HG02571 (cell line): ENCODE measurements around the gene KRT2.

Experiments used
- ATAC-seq: cut with Tn5 transposase; IDR thresholded peaks from one replicate; pipeline ENCODE4 v1.9.1; 2021; ENCODE audit warnings: mild to moderate bottlenecking, moderate library complexity; ENCODE audit not compliant: unreplicated experiment

The KRT2 gene

DNA sequence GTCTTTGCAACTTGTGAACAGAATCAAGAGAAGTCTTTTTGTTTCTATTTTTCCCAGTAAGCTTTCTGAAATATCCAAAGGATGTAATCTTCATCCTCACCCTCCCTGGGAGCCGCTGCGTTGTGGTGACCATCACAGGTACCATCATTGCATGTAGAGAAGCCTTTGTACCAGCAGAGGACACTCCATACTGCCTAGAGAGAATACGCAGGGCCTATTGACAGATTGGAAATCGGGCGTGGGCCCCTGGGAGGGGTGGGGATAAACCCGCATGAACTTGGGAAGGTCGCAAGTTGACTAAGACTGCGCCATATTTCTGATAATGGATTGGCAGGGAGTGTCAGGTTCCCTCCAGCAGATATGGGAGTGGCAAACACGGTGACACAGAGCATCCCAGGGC lies 15.5 kb upstream of the KRT2 start:
- ATAC-seq, result no peak

DNA sequence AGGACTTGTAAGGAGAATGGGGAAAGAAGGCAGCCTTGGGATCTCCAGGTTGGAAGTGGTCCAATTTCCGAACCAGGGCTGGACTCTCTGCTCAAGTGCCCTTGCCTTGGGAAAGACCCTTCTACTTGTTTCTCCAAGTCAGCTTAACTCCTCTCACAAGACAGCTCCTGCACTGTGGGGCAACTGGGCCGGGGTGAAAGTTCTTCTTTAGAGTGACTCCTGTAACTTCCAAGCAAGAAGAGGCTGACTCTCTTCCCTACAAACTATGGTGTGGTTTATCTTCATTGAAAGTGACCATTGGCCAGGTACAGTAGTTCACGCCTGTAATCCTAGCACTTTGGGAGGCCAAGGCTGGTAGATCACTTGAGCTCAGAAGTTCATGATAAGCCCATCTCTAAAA lies 14.5 kb upstream of the KRT2 start:
- no peak for ATAC-seq

DNA sequence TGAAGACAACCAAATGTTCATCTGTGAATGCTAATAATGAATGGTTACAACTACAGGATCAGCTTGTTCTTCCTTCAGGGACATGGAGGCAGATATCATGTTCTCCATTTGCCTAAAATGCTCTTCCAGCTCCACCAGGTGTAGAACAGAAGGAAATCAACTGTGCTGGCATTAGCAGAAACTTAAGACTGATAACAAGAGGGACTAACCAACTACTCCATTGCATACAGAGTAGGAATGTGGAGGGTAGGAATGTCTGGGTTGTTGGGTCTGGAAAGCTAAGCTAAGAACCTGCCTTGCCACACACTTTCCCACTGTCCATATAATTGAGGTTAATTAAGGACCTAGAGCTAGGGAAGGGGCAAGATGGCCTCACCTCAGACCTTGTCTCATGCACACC lies 11.4 kb upstream of the KRT2 start:
- no peak for ATAC-seq

DNA sequence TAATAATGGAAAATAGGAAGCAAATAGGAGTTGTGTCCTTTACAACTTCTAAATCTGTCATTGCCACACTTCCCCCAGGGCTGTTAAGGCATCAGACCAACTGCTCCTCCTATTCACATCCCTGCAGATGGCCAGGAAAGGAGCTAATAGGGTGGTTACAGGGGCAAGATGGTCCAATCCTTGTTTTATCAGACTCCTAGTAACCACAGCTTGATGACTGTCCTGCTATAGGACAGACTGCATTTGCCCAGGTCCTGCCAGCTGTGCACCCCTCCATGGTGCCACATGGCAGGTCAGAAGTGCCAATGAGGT lies 10.9 kb upstream of the KRT2 start:
- no peak for ATAC-seq

DNA sequence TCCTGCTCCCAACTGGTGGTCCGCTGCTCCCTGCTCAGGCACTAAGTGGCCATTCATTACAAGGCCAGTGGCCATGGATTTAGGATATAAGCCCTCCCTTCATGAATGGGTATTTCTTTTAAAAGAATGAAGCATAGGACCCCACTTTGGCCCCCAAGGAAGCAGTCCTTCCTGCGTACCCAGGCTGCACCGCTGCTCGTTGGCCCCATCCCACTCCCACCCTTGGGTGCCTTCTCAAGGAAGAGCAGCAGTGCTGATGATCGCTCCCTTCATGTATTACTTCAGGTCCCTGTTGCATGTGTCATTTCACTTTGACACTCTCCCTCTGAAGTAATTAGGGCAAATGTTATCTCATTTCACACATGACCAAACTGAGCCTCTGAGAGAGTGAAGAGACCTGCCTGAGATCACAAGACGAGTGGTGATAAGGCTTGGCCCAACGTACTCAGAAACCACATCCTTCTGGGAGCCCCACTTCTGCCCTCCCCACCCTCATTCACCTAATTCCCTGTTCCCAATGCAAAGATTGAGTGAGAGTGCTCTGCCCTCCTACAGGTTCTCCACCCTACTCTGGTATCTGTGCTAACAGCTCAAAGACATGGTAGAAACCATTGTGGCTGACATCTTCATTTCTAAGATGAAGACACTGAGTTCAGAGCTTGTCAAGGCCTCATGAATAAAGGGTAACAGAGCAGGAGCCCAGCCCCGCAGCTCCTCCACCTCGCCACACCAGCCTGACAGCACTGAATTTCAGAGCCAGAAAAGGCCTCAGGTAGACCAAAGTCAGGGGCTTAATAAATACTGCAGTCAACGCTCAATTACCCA lies 10.3 kb upstream of the KRT2 start:
- no peak for ATAC-seq

DNA sequence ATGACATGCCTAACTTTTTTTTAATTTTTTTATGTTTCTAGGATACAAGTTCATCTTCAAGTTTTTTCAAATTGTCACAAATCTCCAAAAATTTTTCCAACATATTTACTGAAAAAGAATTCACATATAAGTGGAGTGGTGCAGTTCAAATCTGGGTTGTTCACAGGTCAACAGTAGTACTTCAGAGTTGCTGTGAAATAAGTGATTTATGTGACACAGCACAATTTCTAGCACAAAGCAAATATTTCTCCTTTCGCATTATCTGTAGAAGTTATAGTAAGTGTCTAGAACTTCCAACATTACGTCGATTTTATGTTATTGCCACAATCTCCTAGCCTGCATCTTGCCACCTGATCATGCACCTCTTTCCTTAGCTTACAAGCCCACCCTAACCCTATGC lies 9.7 kb upstream of the KRT2 start:
- no peak for ATAC-seq

DNA sequence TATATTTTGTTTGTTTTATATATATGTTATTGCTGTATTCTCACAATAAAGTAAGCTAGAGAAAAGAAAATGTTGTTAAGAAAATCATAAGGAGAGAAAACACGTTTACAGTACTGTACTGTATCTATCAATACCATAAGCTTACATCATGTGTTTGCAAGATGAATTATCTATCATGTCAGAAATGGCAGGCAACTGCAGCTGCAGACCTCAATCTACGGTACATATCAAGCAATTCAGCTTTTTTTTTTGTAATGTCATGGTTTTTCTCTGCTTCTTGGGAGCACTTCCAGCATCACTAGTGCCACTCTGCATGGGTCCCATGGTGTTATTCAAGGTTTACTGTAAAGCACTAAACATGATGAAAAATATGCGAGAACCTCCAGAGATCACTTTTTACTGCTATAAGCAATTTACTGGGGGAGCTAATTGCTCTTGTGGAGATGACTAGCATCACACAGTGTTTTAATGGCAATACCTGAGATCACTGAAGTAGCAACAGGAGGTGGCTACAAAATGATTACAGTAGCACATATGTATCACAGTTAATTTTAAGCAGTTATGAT lies 9.0 kb upstream of the KRT2 start:
- no peak for ATAC-seq

DNA sequence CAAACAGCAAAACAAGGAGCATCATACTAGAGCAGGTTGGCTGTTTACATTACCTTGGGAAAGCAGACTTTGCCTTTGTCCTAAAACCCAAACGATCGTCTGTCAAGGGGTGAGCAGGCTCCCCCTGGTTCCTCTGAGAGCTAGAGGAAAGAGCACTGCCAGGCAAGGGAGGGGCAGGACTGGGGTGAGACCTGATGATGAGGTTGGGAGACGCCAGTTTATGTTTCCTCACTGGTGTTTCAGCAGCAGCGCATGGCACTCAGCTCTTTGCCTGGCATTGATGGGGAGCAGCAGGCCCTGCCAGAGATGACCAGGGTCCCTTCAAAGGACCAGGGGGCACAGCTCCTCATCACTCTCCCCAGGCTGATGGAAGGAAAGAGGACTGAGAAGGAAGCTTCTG lies 7.9 kb upstream of the KRT2 start:
- no peak for ATAC-seq

DNA sequence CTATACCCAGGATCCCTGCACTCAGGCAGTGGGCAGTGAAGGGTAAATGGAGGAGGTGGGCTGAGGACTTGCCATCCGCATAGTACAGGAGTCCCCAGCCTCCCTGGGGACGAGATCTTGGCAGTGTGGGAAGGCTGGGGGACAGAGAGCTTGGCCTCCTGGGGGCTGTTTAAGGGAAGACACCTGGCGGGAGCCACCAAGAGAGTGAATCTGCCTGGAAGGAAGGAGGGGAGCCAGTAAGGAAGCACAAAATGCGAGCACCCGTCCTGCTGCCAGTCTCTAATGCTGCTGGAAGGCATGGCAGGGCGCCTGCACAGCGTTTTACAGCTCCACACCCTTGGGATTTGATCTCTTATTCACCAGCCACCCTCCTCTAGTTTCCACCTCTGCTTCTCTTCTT lies 7.4 kb upstream of the KRT2 start:
- no peak for ATAC-seq

DNA sequence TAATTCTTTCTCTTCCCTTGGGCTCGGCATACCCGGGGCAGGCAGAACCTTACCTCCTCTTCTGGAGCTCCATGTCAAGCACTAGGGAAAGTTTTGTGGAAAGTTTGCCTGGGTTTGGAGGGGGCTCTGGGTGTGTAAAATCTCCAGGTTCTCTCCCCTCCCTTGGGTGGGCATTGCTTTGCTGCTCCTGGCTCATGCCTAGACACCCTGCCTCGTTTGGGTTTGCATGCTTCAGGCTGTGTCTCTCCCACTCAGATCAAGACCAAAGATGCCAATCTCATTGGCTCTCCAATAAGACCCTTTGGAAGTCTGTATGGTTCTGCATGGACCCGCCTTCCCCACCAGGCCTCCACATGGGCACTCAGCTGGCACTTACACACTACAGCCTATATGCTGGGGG lies 6.2 kb upstream of the KRT2 start:
- ATAC-seq, result no peak

DNA sequence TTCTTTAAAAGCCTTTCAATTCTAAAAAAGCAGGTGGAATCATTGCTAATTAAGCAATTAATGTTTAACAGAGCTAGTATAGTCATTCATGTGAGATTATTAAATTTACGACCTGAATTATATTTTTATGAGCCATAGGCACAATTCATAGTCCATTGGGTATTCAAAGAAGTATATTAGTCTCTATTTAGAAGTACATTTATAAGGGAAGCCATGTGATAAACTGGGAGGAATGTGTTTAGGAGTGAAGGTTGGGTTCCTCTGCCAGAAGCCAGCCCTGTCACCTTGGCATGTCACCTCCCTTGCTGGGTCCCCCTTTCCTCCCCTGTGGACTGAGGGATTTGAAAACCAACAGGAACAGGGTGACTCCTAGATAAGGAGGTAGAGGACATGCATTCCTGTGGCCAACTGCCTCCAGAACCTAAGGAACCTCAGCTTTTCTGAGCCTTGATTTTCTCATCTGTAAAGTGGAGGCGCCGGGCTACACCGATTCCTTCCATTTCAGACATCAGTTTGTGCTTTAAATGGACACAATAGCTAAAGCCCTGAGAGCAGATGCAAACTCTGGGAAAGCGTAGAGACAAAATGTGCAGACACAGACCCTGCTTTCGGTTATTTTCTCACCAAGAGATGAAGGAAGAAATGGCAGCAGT lies 5.4 kb upstream of the KRT2 start:
- ATAC-seq, result no peak

DNA sequence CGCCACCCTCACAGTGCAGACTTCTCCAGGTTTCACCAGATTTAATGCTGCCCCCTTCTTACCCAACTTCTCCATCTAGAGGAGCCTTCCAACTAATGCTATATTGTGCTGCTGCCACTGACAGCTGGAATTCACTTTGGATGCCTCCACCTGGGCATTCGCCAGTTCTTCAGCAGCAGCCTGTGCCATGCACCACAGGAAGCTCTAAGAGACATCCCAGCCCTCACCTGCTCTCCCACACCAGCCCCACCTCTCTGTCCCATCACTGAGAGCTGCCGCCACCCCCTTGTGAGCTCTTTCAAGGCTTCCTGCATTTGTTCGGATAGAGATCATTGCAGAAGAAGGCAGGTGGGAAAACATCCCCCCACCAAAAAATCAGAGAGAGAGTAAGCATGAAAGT lies 4.6 kb upstream of the KRT2 start:
- ATAC-seq, result no peak

DNA sequence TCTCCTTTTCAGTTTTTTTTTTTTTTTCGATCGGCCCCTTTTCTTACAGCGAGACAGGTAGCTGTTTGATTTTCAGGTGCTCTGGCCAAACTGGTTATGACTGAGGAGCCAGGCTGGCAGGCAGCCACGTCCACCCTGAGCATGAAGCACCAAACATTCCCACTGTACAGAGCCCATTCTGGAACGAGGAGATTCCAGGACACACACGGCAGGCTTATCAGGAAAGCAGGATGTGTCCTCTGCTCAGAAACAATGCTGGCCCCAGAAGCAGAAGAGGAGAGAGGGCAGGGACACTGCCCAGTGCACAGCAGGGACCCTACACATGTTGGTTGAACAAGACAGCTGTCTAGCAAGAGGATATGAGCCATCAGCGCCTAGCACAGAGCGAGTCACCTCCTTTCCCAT lies 3.7 kb upstream of the KRT2 start:
- no peak for ATAC-seq

DNA sequence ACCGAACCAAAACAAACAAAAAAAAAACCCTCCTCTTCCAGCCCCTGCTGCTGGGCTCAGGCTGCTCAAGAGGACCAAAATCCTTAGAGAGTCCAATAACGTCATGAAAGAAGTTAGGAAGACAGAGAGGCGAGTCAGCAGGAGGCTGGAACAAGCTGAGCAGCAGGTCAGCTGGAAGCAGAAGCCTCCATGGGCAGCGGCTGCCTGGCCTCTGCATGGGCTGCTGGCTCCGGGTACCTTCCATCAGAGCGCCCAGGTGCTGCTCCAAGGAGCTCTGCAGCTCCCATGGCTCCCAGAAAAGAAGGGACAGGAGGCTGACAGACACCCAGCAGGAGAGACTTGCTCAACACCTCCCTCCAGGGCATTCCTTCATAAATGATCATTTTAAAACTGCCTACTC lies 3.2 kb upstream of the KRT2 start:
- ATAC-seq, result no peak

DNA sequence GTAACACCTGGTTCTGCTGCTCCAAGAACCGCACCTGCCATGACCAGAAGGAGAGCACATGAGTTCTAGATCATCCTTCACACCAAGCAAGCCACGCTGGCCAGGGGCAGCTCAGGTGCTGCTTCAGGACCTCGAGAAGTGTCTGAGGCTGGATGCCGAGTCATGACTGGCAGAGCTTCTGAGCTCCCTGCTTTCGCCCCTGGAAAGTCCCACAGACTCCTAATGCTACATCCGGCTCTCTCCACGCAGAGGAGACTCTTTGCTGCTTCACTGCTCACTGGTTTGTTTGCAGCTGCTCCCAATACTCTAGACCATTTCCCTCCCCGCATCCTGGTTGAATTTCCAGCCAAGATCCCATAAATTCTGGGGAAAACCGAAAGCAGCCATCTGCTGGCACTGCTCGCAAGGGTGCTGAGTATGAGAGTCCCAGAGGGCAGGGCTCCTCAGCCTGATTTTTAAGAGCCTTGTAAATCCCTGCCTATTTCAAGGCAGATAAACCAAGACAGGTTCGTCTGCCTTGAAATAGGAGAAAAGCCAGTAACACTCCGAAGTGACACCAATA lies 1.4 kb downstream of the KRT2 start:
- no peak for ATAC-seq

DNA sequence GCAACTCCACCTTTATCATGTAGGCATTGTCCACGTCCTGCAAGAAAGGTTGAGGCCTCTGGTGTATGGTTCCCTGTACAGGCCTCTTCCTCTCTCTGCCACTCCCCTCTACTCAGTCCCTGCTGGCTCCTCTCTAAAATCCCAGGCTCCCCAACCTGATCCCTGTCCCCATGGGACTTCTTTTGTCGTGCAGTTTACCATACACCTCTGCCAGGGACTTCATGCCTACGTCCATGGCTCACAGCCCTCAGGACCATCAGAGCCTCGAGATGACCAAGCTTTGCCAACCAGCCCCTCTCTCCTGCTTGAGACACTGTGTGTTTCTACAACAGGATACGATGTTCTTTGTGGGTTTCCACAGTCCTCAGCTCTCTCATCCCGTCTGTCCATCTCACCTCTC lies 2.9 kb downstream of the KRT2 start:
- ATAC-seq, result no peak

DNA sequence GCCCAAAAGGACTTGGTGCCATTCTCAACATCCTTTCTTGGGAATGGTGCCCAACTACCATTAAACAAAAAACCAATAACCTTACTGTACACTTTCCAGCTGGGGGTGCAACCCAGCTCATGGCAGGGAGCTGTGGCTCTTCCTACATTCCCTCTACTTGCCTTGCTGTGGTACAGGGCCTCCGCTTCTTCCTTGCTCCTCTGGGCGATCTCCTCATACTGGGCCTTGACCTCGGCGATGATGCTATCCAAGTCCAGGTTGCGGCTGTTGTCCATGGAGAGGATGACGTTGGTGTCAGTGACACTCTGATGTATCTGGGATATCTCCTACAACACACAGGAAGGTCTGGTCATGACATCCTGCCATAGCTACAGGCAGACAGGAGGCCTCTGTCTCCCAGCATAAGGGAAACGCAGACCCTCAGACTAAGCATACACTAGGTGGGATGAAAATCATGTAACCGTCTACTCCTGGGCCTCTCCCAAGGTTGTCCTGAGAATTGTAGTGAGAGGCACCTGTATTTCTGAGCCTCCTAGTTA lies 3.9 kb downstream of the KRT2 start:
- ATAC-seq, result no peak

DNA sequence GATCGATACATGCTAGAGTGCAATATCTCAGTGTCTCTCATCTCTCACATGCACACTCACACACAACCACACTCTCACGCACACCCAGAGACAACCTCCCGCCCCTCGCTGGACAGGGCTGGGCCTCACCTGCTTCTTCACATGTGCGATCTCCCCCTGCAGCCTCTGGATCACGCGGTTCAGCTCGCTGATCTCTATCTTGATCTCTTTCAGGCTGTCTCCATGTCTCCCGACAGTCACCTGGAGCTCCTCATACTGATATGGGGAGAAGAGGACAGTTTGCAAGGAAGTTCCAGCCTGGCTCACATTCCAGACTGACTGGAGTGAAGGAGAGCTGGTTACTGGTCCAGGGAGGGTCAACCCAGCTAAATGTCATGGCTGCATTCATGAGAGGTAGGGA lies 4.4 kb downstream of the KRT2 start:
- ATAC-seq, result no peak

DNA sequence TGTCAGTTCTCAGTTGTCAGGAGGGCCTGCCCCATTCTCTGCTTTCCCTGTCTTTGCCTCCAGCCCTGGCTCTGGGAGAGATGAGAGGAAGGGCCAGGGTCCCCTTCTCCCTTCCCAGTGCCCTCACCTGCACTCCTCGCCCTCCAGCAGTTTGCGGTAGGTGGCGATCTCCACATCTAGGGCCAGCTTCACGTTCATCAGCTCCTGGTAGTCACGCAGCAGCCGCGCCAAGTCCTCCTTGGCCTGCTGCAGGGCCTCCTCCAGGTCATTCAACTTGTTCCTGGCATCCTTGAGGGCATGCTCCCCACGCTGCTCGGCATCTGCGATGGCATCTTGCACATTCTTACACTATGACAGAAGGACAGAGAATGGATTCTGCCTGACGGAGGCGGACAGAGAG lies 5.4 kb downstream of the KRT2 start:
- no peak for ATAC-seq

DNA sequence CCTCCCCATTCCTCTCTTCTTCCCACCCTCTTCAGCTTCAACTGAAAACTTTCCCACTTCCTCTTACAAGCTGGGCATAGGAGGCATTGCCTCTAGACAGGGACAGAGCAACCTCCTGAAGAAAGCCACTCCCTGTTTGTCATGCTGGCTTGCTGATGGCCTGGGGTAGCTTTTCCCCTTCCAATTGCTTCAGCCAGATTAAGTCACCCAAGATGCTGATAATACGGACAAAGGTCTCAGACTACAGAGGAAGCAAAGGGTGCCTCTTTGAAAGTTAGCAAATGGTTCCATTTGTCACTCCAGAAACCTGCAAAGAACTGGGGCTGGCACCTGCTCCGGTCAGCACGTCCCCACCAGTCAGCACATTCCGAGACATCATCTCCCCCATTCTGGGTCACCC lies 6.0 kb downstream of the KRT2 start:
- ATAC-seq, result no peak

DNA sequence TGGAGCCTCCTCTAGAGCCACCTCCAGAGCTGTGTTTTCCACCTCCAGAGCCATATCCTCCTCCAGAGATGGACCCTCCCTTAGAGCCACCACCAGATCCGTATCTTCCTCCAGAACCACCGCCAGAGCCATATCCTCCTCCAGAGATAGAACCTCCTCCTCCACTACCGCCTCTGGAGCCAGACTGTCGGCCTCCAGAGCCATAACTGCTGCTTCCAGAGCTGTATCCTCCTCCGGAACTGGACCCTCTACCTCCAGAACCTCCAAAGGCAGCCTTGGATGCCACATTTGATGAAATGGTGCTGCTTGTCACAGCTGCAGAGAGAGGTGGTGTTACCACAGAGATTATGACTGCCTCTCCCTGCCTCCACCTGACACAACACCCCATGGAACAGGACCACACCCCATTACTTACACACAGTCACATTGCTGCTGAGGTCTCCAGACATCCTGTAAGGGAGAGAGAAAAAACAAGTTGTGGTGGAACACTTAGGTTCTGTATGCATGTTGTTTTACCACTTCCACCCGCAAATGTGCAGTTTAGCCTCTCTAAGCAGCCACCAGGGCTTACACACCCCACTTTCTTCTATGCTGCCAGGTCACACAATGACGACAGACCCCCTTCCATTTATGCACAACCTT lies 6.8 kb downstream of the KRT2 start:
- ATAC-seq, result no peak

DNA sequence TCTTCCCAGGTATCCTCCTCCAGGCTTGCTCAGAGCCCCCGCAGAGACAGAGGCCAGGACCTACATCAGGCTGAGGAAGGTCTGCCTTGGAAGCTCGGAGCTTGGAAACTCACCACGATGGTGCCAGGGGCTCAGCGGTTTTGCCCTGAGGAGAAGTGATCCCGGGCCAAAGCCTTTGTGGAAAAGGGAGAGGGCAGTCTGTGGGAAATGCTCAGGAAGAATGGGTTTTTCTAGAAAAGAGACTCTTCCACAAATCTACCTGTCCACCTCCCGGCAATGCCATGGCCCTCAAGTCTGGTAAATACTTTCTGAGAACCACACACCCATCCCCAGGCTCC lies 8.0 kb downstream of the KRT2 start:
- no peak for ATAC-seq
